ENCODE measurements around the gene TMPRSS9.
A peak's percentile ranks its signal among the peaks of the same experiment; 100 is the strongest.

The TMPRSS9 gene

DNA sequence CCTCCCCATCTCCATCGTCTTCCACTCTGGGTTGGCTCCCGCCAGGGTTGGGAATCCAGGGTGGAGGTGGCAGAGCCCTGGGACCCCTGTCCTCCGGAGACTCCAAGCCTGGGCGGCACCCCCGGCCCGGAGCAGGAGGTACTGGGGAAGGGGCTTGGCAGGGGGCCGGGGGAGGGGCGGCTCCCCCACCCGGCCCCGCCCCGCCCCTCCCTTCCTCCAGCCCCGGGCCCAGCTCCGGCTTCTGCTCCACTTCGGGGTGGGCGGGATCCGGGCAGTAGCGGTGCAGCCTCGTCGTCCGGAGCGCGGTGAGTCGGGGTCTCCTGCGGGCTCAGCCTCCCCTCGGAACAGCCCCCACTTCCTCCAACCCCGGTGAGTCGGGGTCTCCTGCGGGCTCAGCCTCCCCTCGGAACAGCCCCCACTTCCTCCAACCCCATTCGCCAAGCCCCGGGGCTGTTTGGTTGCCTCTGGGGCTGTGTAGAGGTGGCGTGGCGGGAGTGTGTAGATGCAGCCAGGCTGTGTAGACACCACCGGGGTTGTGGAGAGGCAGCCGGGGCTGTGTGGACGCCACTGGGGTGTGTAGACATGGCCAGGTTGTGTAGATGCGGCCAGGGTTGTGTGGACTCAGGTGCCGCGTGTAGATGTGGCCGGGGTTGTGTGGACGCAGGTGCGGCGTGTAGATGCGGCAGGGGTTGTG, at the start of gene TMPRSS9:
Gene TMPRSS9, plus strand, starts transcription at position 274 of the 694 bp plus-strand sequence. CDS start 29,521 bp downstream, outside the sequence.
- no peak for DNase-seq

DNA sequence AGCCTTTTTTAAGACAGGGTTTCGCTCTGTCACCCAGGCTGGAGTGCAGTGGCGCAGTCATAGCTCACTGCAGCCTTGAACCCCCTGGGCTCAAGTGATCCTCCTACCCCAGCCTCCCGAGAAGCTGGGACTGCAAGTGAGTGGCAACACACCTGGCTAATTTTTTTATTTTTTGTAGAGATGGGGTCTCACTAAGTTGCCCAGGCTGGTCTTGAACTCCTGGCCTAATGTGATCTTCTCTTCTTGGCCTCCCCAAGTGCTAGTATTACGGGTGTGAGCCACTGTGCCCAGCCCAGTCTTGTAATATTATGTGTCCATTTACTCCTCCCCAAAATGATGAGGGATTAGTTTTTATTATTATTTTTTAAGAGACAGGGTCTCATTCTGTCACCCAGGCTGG, 49.0 kb upstream of the TMPRSS9 start:
- no peak for DNase-seq

DNA sequence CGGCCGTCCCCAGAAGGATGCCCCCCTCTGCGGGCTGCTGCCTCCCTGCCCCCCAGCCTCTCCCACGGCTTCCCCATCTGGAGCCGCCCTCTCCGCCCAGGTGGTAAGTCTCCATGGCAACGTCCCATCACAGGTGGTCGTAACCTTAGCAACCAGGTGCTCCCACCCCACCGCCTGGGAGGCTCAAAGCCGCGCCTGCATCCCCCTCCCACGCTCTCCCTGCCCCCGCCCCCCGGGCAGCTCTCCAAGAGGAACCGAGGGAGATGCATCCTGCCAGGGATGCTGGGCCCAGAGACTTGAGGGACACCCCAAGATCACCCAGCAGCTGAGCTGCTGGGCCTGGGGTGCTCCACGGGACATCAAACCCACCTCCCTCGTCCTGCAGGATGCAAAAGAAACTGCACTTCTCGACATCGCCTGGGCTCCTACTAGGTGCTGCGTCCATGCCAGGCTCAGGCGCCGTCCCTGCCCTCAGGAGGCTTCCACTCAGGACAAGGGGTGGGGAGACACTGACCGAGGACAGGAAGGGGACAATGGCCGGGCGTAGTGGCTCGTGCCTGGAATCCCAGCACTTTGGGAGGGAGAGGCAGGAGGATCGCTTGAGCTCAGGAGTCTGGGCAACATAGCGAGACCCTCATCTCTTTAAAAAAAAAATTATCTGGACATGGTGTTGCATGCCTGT, 47.1 kb upstream of the TMPRSS9 start:
- DNase-seq: peak in 34 of 56 donors; percentile 9 to 86 (median 54)

DNA sequence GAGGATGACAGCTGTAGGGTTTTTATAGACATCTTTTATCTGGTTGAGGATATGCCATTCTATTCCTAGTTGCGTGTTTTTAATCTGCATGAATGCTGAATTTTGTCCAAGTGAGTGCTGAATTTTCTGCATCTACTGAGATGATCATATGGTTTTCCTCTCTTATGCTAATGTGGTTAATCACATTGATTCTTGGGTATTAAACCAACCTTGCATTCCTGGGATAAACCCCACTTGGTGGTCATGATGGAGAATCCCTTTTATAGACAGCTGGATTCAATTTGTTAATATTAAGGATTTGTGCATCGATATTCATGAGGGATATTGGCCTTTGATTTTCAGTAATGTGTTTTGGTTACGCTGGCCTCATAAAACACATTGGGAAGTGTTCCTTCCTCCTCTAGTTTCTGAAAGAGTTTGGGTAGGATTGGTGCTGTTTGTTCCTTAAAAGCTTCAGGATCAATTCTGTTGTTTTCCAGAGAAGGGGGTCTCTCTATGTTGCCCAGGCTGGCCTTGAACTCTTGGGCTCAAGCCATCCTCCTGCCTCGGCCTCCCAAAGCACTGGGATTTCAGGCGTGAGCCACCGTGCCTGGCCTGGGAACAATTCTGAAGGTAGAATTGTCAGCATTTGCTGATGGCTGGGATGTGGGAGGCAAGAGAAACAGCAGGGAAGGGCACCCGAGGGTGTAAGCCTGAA, 44.8 kb upstream of the TMPRSS9 start:
- DNase-seq: peak in 1 of 56 donors; percentile 49

DNA sequence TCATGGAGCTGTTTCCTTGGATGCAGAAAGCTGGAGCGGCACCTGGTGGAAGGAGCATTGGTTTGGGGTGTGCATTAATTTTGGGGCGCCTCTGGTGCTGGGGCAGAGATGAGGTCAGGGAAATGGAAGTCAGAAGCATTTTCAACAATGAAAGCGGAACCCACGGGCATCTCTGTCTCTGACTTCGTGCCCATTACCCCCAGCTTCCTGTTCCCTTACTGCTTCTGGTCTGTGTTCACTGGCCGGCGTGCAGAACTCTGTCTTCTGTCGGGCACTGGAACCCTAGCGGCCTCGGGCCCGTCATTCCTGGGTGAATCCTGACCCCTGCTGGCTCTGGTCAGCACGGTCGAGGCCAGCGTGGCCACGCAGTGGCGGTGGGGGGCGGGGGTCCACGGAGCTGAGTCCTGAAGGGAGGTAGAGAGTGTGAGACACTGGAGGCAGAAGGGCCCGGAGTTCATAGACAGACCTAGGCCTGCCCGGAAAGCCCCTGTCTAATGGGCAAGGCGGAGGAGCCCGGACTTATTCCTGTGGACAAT, 44.2 kb upstream of the TMPRSS9 start:
- peak in 49 of 56 donors; percentile 38 to 86 (median 65) for DNase-seq

DNA sequence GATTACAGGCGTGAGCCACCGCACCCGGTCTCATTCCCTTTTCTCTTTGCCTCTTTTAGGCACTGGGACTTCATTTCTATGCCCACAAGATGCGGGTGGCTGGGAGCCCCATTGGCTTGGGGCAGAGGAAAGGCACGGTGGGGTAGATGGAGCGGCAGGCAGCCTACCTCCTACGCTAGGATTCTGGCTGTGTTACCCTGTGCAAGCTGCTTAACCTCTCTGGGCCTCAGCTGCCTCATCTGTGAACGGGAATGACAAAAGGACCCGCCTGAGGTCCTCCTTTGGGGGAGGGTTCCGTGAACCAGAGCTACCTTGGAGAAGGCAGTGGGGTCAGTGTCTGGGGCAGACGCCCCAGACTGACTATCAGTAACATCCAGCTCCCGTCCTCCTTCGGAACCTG, 42.8 kb upstream of the TMPRSS9 start:
- DNase-seq: no peak

DNA sequence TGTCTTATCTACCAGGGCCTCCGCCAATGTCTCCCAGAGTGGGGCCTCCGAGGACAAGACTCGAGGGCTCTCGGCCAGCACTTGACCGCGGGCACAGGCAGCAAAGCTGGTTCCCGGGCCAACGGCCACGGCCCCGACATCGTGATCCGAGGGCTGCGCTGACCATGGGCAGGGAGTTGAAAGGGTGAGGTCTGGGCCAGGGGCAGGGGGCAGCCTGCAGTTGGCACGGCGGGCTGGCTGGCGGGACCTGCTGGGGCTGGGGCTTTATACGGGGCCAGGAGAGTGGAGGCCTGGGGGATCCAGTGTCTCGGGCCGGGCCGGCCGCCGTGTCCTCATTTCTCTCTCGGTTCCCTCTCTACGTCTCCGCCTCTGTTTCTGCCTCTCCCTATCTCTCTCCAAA, 42.3 kb upstream of the TMPRSS9 start:
- DNase-seq: no peak

DNA sequence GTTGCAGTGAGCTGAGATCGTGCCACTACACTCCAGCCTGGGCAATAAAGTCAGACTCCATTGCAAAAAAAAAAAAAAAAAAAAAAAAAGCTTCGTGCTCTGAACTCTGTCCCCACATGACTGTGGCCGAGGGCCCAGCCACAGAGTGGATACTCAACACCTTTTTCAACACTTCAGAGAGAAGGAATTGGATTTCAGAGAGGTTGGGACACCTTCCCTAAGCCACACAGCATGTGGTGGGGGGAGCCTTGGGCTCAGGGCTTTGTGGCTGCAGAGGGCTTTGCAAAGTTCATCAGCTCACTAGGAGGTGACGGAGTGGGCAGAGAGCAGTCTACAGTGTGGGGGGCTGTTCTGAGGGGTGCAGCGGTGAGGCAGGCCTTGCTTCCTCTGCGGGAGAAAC, 41.1 kb upstream of the TMPRSS9 start:
- DNase-seq: no peak

DNA sequence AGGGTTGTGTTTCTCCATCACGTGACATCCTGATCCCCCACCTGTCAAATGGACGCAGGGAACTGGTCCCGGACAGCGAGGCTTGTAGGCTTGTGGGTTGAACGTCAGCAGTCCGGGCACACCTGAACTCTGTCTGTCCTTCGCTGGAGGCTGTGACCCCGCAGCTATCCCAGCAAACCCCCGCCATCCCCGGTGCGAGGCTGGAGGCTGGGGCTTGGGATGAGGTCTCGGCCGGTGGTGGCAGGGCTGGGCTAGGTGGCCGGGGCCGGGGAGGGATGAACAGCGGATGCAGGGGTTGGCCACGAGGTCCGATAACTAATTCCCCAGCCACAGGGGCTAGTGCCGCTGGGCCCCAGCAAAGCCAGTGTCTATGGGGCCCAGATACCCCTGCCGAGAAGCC, 40.5 kb upstream of the TMPRSS9 start:
- DNase-seq: no peak

DNA sequence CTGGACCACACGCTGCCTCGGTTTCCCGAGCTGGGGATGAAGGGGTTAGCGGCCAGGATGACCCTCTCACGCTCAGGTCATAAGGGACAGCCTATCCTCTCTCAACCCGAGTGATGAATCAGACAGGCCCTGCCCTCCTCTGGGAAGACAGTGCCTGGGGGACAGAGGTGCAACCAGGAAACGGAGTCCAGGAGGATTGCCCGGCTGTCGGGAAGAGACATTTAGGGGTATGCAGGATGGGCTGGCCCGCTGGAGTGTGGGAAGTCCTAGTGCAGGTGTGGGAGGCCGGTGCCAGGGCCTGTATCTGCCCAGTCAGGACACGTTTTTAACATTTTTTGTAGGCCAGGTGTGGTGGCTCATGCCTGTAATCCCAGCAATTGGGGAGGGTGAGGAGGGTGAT, 40.0 kb upstream of the TMPRSS9 start:
- DNase-seq: no peak

DNA sequence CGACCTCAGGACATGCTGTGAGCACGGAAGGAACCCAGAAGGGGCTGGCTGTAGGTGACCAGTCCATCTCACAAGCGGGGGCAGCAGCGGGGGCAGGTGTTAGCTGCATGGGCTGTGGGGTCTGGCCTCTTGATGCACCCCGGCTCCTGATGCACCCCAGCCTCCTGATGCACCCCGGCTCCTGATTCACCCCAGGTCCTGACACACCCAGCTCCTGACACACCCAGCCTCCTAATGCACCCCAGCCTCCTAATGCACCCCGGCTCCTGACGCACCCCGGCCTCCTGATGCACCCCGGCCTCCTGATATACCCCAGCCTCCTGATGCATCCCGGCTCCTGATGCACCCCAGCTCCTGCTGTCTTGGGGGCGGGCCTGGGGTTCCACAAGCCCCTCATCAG, 39.1 kb upstream of the TMPRSS9 start:
- no peak for DNase-seq

DNA sequence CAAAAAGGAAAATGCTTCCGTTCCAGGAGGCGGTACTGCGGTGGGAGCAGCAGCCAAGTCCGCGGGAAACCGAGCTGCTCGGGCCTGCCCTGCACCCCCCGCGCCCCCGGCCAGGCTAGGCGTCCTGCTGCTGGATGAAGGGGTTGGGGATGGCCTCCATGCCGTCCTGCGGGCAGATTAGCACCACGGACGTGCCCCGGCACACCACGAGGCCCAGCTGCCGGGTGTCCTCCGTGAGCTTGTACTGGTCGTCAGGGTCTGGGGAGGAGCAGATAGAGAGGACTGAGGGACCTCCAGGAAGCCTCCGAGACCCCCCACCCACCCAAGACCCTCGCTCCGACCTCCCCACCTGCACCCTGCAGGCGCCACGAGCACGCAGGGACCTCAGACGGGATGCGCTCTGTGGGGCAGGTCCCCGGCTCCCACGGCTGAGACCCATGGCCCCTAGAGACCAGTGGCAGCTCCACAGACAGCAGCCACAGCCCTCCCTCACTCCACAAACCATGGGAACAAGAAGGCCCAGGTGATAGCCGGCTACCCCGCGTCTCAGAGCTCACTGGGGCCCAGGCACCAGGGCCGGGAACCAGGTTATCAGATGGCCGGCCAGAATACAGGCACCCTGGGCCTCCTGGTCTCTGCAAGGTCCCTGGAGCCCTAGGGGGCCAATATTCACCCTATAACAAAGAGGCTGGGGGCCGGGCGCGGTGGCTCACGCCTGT, 38.3 kb upstream of the TMPRSS9 start:
- DNase-seq: no peak

DNA sequence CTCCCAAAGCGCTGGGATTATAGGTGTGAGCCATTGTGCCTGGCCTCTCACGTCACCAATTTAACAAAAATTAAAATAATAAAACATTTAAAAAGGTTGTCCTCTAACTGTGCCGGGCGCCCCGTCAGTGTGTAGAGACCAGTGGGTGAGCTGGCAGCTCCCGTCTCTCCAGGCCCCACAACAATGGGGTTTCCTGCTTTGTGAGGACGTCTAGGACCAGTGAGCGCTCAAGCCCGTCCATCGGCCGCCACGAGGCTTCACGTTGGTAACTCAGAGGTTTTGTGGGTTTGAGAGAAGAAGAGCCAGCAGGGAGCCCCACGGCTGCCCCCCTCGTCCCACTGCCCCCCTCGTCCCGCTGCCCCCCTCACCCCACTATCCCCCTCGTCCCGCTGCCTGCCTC, 36.4 kb upstream of the TMPRSS9 start:
- DNase-seq: no peak

DNA sequence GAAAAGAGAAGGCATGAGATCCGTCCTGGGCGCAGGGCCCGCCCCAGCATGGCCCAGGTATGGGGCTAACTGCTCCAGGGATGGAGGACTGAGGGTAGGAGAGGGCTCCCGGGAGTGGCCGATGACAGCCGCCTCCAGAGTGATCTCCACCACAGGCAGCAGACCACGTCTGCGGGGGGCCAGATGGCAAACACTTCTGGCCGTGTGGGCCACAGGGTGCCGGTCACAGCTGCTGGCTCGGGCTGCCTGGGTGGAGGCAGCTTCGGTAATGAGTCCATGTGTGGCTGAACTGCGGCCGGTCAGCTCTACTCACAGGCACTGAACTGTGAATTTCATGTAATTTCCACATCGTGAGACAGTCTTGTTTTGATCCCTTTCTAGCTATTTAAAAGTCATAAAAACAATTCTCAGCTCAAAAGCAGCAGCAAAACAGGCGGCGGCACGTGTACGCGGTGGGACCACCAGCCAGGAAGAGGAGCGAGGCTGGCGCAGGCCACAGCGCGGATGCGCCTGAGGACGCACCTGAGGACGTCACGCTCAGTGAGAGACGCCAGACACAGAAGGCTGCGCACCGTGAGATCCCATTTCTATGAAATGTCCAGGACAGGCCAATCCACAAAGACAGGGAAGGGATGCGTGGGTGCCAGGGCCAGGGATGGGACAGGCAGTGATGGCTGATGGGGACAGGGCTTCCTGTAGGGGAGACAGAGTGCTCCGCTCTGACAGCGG, 35.7 kb upstream of the TMPRSS9 start:
- DNase-seq: no peak

DNA sequence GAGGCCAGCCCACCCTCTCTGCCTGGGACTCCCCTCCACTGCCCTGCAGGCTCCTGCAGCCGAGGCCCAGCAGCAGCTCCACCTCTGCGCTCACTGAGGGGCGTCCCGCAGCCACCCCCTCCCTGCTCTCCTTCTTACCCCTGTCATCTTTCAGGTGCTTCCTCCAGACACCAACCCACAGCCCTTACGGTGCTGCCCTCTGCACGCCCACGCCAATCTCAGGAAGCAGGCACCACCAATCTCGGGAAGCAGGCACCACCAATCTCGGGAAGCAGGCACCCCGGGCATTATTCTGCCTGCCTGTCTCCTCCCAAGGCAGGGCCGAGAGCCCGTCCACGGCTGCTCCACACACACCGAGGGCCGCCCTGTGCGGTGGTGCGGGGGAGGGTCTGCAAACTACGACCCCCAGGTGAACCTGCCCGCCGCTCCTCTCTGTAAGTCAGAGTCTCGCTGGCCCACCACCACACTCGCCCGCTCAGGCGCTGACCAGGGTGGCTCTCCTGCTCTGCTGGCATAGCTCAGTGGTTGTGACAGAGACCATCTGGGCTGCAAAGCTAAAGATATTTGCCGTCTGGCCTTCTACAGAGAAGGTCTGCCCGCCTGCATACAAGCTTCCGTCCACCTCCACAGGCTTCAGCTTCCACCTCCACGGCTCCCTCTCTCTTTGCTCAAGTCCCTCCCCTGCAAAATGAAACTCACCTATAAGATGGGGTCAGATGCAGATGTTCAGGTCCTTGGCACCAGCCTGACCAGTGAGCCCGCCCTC, 34.6 kb upstream of the TMPRSS9 start:
- DNase-seq: peak in 7 of 56 donors; percentile 19 to 49 (median 26)

DNA sequence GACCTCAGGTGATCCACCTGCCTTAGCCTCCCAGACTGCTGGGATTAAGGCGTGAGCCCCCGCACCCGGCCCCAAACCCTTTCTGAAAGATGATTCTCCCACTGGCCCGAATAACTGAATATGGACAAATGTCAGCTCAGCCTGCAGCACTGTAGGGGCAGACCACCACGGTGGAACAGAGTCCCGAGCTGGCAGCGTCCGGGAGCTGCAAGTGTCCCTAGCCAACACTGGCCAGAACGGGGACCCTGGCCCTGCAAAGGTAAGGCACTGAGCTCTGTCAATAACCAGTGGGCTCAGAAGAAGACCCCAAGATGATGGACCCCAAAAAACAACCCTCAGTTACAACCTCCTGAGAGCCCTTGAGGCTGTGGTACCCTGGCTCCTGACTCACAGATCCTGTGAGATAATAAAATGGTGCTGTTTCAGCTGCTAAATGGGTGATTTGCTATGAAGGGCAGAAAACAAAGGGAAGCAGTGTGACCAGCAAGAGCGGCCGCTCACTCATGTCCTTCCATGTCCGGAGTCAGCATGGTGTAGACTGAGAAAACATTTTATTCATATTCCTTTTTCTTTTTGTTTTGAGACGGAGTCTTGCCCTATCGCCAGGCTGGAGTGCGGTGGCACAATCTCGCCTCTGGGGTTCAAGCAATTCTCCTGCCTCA, 33.2 kb upstream of the TMPRSS9 start:
- no peak for DNase-seq

DNA sequence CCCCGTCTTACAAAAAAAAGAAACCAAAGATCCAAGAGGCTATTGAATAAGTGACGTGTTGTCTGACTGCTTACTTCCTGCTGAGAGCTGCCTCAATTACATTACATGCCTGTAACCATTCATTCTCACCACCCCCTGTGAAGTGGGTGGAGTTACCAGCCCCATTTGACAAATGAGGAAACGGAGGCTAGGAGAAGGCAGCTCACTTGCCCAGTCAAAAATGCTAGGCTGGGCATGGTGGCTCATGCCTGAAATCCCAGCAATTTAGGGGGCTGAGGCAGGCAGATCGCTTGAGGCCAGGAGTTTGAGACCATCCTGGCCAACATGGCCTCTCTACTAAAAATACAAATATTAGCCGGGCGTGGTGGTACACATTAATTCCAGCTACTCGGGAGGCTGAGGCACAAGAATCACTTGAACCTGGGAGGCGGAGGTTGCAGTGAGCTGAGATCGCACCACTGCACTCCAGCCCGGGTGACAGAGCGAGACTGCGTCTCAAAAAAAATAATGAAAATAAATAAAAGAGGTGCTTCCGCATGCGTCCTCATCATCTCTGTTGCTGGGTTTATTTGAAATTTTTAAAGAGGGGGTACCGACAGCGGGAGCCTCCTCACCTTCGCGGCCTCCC, 32.2 kb upstream of the TMPRSS9 start:
- DNase-seq: peak in 31 of 56 donors; percentile 9 to 75 (median 39)

DNA sequence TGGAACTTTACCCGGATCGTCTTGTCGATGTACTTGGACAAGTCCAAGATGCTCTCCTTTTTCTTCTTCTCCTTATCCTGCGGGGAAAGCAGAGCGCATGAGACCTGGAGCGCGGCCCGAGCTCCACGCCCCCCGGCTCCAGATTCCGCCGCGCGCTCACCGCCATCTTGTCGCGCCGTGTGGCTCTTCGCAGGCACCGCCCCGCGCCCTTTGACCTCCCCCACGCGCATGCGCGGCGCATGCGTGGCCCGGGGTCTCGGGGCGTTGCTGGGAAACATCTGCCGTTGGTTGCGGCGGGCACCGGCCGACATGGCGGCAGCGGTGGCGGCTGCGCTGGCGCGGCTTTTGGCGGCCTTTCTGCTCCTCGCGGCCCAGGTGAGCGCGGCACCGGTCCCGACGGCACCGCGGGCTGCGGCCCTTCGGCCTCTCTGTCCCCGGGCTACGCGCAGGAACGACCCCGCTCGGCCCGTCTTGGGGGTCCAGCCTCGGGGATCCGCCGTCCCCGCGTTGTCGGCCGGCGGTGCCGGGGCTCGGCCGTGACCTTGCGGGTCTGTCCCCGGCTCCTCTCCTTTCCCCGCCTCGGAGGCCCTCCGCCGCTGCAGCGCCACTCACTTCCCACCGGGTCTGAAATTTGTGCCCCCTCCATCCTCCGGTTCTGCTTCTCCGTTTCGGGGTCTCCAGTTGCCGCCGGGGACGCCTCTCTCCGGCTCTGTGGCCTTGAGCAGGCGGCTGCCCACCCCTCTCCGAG, 31.5 kb upstream of the TMPRSS9 start, which contains the start of the genes LSM7 and SPPL2B:
Gene LSM7, minus strand, starts transcription at position 186 of the 748 bp plus-strand sequence. Its CDS starts 20 bp downstream, at position 166.
Gene SPPL2B, plus strand, starts transcription at position 284 of the 748 bp plus-strand sequence. Its CDS starts 26 bp downstream, at position 310.
- peak in 54 of 56 donors; percentile 32 to 96 (median 80) for DNase-seq

All from nucleus accumbens (tissue), 56 donors.